Hepatocyte (in vitro differentiated cells): ENCODE results near the gene FAM50A. TPM values are rescaled to one million over a fixed set of nuclear protein-coding genes. Genes with fewer than 3 reads are reported as not detected.
A peak's percentile ranks its signal among the peaks of the same experiment; 100 is the strongest.

Experiments
- DNase-seq: peaks from one replicate; pipeline ENCODE4 v3.0.0-alpha.2; 2016; ENCODE audit warnings: low spot score
- H2AFZ ChIP-seq: fragments of 200-600 bp; sonication (generic); 2 replicates; pipeline ENCODE4 v1.6.0; 2016; ENCODE audit warnings: antibody characterized with exemption, mild to moderate bottlenecking
- H3K27ac ChIP-seq: fragments of 200-600 bp; sonication (generic); 2 replicates; pipeline ENCODE4 v1.5.1; 2016; ENCODE audit warnings: mild to moderate bottlenecking
- H3K27me3 ChIP-seq: fragments of 200-600 bp; sonication (generic); 2 replicates; pipeline ENCODE4 v1.6.1; 2016
- H3K36me3 ChIP-seq: fragments of 200-600 bp; sonication (generic); replicated peaks from 2 replicates; pipeline ENCODE4 v1.5.1; 2016; ENCODE audit warnings: low read depth; ENCODE audit not compliant: insufficient read depth
- H3K4me1 ChIP-seq: fragments of 200-600 bp; sonication (generic); 2 replicates; pipeline ENCODE4 v1.5.1; 2016; ENCODE audit warnings: mild to moderate bottlenecking, moderate library complexity; ENCODE audit not compliant: insufficient read depth
- H3K4me2 ChIP-seq: fragments of 200-600 bp; sonication (generic); 2 replicates; pipeline ENCODE4 v1.6.0; 2016
- H3K4me3 ChIP-seq: fragments of 200-600 bp; sonication (generic); 2 replicates; pipeline ENCODE4 v1.5.1; 2016; ENCODE audit warnings: mild to moderate bottlenecking
- H3K79me2 ChIP-seq: fragments of 200-600 bp; sonication (generic); 2 replicates; pipeline ENCODE4 v1.6.0; 2017; ENCODE audit warnings: mild to moderate bottlenecking
- H3K9me2 ChIP-seq: fragments of 200-600 bp; sonication (generic); replicated peaks from 2 replicates; pipeline ENCODE4 v1.6.0; 2017; ENCODE audit warnings: mild to moderate bottlenecking; ENCODE audit not compliant: insufficient read depth
- H3K9me3 ChIP-seq: fragments of 200-600 bp; sonication (generic); 2 replicates; pipeline ENCODE4 v1.5.1; 2016; ENCODE audit warnings: low read depth, mild to moderate bottlenecking
- H4K20me1 ChIP-seq: fragments of 200-600 bp; sonication (generic); 2 replicates; pipeline ENCODE4 v1.6.0; 2016; ENCODE audit warnings: mild to moderate bottlenecking; ENCODE audit not compliant: insufficient read depth, poor library complexity, severe bottlenecking
- CTCF ChIP-seq: fragments of 200-600 bp; sonication (generic); IDR thresholded peaks from 2 replicates; pipeline ENCODE4 v1.5.1; 2016; ENCODE audit warnings: antibody characterized with exemption, mild to moderate bottlenecking; ENCODE audit not compliant: poor library complexity
- EZH2 ChIP-seq: fragments of 200-600 bp; sonication (generic); IDR thresholded peaks from 2 replicates; pipeline ENCODE4 v1.6.1; 2016; ENCODE audit warnings: antibody characterized with exemption, mild to moderate bottlenecking, borderline replicate concordance
- EZH2phosphoT487 ChIP-seq: fragments of 200-600 bp; sonication (generic); IDR thresholded peaks from one replicate; pipeline ENCODE4 v1.6.1; 2018; ENCODE audit warnings: antibody characterized with exemption, mild to moderate bottlenecking, low read depth, moderate library complexity; ENCODE audit not compliant: unreplicated experiment, severe bottlenecking
- WGBS: methylation state at CpG from one replicate; pipeline ENCODE4 v1.1.6; 2016; ENCODE audit warnings: low lambda C conversion rate; ENCODE audit errors: missing lambda C conversion rate; 5-methylcytosine and 5-hydroxymethylcytosine counted together
- polyA plus RNA-seq: library from polyadenylated mRNA; unstranded; fragments of >200 nt; fragmentation: Nextera tagmentation; extraction: Ambion mirVana; gene quantifications from 2 replicates; pipeline ENCODE4 v1.2.1, GENCODE V29; 2016
- total RNA-seq: library from RNA; depleted of rRNA; stranded (reverse); fragments of >200 nt; gene quantifications from 2 replicates; pipeline ENCODE4 v1.2.3, GENCODE V29; 2014

FAM50A gene
- total and polyA plus RNA-seq, 2 experiments from 2014 or later, result 65.9 to 147 TPM

DNA sequence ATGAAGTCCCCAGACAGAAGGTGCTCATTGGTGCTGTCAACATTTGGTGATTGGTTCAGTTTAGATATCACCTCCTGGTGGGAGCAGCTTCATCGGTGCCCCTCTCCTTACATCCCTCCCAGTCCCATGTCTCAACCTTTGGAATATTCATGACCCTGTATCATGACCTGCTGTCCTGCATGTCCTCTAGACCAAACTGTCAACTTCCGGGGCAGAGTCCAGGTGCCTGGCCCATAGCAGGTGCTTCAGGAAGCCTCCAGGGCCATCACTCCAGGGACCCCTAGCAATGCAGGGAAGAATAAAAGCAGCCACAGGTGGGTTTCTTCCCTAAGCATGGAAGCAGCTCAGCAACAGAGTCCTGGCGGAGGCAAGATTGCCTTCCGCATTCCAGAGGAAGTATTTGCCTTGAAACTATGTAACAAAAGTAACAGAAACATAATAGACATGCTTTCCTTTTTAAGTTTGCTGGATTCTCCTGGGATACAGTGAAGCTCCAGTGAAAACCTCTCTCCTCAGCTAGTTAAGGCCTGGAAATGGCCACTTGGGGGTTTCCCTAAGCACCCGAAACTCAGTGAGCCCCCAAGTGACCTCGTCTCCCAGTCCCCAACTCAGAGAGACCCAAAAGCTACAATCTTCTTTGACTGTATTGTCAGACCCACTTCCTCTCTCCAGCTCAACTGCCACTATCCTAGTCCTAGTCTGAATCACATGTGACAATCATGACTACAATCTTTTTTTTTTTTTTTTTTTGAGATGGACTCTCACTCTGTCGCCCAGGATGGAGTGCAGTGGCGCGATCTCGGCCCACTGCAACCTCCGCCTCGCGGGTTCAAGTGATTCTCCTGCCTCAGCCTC, 16.8 kb upstream of the FAM50A start:
- no peak overlapping the region for H3K4me3 ChIP-seq
- no peak overlapping the region for H3K27ac ChIP-seq
- no peaks in the 10 kb centered on the region for H3K27me3 ChIP-seq
- H3K79me2 ChIP-seq, result peaks cover 28% of the 10 kb centered on the region
- no peak overlapping the region for H2AFZ ChIP-seq
- no peak for TF ChIP-seq EZH2phosphoT487
- no peak for TF ChIP-seq EZH2
- TF ChIP-seq CTCF, result no peak
- peak overlapping the region; percentile 79 for H3K4me2 ChIP-seq
- no peaks in the 10 kb centered on the region for H3K9me2 ChIP-seq
- DNase-seq, result no peak
- no peaks in the 10 kb centered on the region for H3K9me3 ChIP-seq
- H3K4me1 ChIP-seq, result no peaks in the 10 kb centered on the region
- 85% methylated on average over 12 of the region's 13 CpGs for WGBS
- no peaks in the 10 kb centered on the region for H4K20me1 ChIP-seq
- no peaks in the 10 kb centered on the region for H3K36me3 ChIP-seq

- Histone ChIP-seq H4K20me1 (no peaks in the 10 kb centered on the region), H3K4me3 (peak within 1 kb of the TSS; percentile 58), H3K4me2 (peak within 1 kb of the TSS; percentile 85), H3K9me2 (no peaks in the 10 kb centered on the region), H3K9me3 (no peaks in the 10 kb centered on the region), H3K27me3 (no peaks in the 10 kb centered on the region), H3K79me2 (peaks cover 28% of the 10 kb centered on the region), H3K27ac (peak within 1 kb of the TSS; percentile 88), H3K4me1 (no peaks in the 10 kb centered on the region), H2AFZ (peak within 1 kb of the TSS; percentile 84), H3K36me3 (no peaks in the 10 kb centered on the region)
- no peak for TF ChIP-seq EZH2phosphoT487
- TF ChIP-seq EZH2, result no peak
- TF ChIP-seq CTCF, result peak; percentile 3
- 55% methylated on average over 61 of the region's 87 CpGs for WGBS
- peak; percentile 92 for DNase-seq
Measured at GRCh38 chrX:154428176-154429171, 15.5 kb upstream of the FAM50A start, which contains the start of gene ATP6AP1. Gene ATP6AP1 (plus strand): TSS chrX:154428677. CDS start chrX:154428693, 16 bp downstream.

DNA sequence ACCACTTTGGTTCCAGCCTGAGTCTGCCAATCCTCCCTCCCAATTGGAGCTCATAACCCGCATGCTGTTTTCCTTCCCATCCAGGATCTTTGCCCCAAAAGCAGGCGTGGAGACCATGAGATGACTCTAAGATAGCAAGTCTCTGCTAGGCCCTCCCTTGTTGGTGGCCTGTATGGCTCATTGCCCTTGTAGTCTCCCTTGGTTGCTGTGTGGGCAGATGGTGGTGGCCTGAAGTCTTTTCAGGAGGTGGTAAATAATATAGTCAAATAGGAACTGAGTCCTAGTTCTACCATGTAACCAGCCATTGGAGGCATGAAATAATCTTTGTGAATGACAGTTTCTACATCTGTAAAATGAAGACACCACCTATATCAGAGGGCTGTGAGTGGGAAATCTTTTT, 14.2 kb upstream of the FAM50A start:
- no peaks in the 10 kb centered on the region for H4K20me1 ChIP-seq
- no peak for TF ChIP-seq EZH2
- no peak for TF ChIP-seq EZH2phosphoT487
- no peak for TF ChIP-seq CTCF
- DNase-seq, result no peak
- no peaks in the 10 kb centered on the region for H3K9me3 ChIP-seq
- no peak overlapping the region for H3K27ac ChIP-seq
- H3K27me3 ChIP-seq, result no peaks in the 10 kb centered on the region
- H3K36me3 ChIP-seq, result no peaks in the 10 kb centered on the region
- H2AFZ ChIP-seq, result no peak overlapping the region
- H3K9me2 ChIP-seq, result no peaks in the 10 kb centered on the region
- peak overlapping the region; percentile 58 for H3K4me3 ChIP-seq
- H3K4me1 ChIP-seq, result no peaks in the 10 kb centered on the region
- 87% methylated on average over 2 of the region's 2 CpGs for whole genome bisulfite sequencing
- H3K79me2 ChIP-seq, result peaks cover 28% of the 10 kb centered on the region
- peak overlapping the region; percentile 85 for H3K4me2 ChIP-seq
